Caki2 (cell line): ENCODE results near the gene CCNJL. TPM values are rescaled to one million over a fixed set of nuclear protein-coding genes. Genes with fewer than 3 reads are reported as not detected.
"Not testable (repeated sequence)": the region's sequence is repeated elsewhere in the genome, so short reads cannot be mapped to it uniquely, and the experiment has no call there.

Experiments used
- DNase-seq: peaks from one replicate; pipeline ENCODE4 v3.0.0-alpha.2; 2015; ENCODE audit warnings: low read depth
- in situ Hi-C: cut with HindIII; loops from 2 replicates; pipeline ENCODE4 v1.10.0; 2016; ENCODE audit warnings: low sequenced_read_pairs, low pct_unique_long_range_greater_than_20kb, mixed read lengths
- total RNA-seq: library from RNA; depleted of rRNA; stranded (reverse); fragments of >200 nt; shearing (Covaris generic); gene quantifications from 2 replicates; pipeline ENCODE4 v1.2.3, GENCODE V29; 2014; ENCODE audit warnings: low replicate concordance

Gene CCNJL
- total RNA-seq, 1 experiment from 2014 or later: 5.1 TPM

DNA sequence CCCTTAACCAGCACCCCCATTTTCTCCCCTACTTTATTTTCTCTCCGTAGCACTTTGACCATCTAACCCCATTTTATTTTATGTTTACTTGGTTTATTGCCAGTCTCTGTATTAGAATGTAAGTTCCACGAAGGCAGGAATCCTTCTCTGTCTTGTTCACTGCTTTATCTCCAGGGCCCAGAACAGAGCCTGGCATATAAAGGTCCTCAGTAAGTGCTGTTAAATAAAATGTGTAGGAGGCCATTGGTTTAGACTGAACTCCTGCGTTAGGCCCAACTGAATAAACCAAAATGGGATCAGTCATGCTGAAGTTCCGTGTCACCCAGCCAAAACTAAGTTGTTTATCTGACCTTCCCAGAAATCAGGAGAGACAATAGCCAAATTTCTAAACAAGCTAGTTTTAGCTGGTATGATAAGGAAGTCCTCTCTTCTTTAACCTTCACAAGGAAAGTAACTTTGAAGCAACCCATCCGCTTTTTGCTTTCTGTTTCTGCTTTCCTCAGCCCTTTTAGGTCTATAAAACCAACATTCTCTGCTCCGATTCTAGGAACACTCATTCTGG is 29.0 kb upstream of the CCNJL start:
- in situ Hi-C loops: no loop called here
- DNase-seq: no peak

DNA sequence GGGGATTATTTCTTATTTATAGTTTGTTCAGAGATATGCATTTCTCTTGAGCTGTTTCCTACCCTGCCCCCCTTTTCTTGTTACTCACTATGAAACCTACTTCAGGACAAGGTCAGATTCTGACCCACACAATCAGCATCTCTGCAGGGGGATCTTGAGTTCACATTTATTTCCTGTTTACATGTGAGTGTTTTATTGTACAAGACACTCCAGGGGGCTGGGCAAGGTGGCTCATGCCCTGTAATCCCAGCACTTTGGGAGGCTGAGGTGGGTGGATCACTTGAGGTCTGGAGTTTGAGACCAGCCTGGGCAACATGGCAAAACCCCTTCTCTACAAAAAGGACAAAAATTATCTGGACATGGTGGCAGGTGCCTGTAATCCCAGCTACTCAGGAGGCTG is 28.1 kb upstream of the CCNJL start:
- not testable (repeated sequence) for DNase-seq

DNA sequence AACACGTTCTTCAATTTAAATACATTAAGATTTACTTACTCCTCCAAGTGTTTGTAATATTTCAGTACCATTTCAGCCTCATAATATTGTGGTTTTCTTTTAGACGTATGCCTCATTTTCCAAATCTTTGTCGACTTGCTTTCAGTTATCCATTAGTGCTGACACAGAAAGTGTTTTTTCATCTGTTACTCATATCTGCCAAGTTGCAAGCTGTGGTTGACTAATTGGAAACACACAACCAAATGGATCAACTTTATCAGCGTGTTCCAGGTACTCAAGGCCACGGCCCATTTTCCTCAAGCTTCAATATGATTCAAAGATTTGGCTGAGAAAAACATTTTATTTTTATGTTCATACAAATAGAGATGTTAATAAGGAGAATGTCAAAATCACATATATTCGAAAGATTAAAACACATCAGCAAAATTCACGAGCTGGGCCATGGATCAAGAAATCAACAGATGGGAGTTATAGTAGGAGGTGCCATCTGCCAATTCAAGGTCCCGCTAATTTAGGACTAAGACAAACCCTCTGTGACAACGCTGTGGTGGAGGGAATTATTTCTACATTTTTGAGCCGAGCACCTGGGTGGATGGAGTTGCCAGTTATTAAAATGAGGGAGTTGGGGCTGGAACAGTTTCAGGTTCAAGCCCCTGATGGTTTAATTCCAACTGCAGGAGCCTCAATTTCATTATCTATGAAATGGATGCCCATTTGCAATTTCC is 27.2 kb upstream of the CCNJL start:
- in situ Hi-C loops: no loop called here
- no peak for DNase-seq

More for the DNA sequence above, 28.1 kb upstream of the CCNJL start:
- in situ Hi-C loops: not testable (repeated sequence)

DNA sequence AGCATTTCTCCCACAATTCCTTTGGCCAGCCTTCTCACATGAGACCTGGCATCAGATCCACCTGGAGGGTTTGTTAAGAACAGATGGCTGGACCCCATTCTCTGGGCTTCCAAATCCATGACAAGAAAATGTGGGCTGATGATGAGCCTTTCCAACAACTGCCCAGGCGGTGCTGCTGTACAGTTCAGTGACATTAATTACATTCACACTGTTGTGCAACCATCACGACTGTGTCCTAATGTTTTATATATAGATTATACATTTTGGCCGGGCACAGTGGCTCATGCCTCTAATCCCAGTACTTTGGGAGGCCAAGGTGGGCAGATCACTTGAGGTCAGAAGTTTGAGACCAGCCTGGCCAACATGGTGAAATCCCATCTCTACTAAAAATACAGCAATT is 22.4 kb upstream of the CCNJL start:
- in situ Hi-C loops, DNase-seq: not testable (repeated sequence)

DNA sequence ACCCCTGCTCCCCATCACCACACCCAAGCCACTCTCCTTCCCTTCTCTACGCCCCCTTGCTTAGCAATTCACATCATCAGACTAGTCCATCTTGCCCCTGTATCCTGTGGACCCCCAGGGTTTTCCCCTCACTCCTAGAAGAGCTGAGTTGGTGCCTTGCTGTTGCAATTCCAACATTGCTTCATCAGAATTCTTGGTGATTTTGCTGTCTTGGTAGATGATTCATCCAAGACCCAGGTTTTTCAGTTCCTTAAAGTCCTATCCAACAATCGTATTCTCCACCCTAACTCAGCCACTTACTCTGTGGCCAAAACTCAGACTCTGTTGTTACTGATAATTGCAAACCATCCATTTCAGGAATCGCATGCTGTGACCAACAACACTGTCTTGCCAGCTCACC is 21.4 kb upstream of the CCNJL start:
- DNase-seq: no peak
- in situ Hi-C loops: no loop called here

DNA sequence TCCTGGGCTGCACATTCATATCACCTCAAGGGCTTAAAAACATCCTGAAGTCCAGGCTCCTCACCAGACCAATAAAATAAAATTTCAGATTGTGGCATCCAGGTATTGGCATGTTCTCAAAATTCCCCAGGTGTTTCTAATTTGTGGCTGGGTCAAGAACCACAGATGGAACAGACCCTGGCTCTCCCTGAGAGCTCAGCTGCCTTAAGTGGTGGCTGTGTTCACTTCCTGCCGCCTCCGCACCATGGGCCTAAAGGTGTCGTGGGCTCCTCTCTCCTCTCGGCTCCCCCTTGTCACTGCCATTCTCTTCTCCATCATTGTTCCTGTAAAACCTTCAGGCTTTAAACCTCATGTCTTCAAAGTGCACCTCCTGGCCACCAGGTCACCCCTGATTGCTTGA is 17.8 kb upstream of the CCNJL start:
- no peak for DNase-seq
- in situ Hi-C loops: no loop called here

DNA sequence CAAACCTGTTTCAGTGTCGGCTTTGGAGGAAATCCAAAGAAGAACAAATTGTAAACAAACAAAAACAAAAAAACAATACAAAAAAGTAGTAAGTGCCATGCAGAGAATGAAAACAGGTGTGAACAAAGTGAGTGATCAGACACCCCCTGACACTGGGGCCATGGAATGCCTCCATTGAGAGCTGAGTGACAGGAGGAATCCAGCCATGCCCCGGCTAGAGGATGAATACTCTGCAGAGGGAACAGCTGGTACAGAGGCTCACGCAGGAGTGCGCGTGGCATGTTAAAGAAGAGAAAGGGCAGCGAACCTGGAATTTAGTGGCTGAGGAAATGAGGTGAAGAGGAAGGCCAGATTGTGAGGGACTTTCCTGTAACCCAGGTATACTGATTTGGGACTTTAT is 15.5 kb upstream of the CCNJL start:
- no peak for DNase-seq
- in situ Hi-C loops: no loop called here

DNA sequence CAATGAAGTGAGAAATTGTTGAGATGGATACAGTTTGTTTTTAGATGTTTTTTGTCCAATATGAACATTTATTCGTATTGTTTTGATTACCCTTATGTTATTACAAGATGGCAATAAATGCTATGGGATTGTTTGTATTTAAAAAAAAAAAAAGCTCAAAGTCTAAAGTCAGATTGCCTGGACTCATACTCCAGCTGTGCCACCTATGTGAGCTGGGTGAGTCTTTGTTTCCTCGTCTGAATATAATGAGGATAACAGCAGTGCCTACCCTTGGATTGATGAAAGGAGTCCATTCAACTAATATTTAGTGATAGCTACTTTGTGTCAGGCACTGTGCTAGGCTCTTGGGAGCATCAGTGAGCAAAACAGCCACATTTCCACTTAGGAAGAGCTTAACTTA is 14.6 kb upstream of the CCNJL start:
- in situ Hi-C loops: no loop called here
- no peak for DNase-seq

DNA sequence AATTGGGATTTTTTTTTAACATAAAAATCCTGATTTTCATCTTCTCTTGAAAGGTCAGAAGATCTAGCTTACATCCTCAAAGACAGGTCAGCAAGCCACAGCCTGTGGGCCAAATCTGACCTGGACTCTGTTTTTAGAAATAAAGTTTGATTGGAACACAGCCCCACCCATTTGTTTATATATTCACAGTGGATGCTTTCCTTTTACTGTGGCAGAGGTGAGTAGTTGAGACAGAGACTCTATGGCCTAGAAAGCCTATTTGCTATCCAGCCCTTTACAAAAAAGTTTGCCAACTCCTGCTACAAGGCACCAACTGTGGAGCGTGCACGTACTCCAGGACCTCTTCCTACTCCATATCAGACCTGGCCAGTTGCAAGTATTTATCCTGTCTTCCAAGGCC is 13.4 kb upstream of the CCNJL start:
- DNase-seq: no peak
- in situ Hi-C loops: no loop called here

DNA sequence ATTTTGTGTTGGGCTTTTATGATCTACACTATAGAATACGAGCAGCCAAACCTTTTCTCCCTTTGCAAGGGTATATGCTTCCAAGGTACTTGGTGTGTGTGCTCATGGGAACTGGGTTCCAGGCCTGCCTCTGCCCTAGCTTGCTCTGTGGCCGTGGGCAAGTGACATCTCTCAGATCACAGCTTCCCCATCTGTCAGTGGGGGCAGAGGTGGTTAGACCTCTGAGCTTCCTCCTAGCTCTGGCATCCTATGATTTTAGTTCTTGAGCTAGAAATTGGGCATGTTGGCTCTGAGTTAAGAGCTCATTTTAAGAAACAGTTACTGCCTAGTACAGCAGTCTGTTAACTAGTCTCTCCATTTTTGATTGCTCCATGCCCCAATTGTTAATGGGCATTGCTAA is 12.5 kb upstream of the CCNJL start:
- DNase-seq: no peak
- in situ Hi-C loops: no loop called here

DNA sequence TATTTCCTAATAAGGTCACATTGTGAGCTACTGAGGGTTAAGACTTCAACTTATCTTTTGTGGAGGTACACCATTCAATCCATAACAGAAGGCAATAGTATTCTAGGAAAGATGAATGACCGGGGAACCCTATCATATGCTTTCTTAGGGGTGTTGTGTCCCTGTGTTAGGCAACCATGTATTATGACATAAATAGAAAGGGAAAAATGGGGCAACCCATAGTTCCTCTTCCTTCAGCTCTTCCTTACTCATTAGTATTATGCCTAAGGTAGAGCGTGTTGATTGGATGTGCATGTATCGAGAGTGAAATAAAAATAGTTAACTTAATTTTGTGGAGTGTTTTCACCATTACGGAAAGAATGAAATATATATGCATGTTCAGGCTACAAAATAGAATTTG is 6.0 kb upstream of the CCNJL start:
- in situ Hi-C loops: no loop called here
- no peak for DNase-seq

DNA sequence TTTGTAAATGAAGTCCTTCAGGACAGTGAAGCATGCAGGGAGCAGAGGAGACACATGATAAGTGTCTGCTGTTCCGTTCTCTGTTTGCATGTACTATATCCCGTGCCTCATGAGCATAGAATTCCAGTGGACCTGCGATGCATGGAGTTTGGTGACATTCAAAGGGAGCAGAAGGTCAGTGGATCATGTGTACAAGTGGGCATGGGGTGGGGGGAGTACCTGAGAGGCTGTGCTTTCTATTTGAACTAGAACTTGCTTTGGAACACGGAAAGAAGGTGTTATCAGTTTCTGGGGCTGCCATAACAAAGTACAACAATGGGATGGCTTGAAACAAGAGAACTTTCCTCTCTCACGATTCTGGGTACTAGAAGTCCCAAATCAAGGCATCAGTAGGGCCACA is 5.1 kb upstream of the CCNJL start:
- no peak for DNase-seq
- in situ Hi-C loops: no loop called here

DNA sequence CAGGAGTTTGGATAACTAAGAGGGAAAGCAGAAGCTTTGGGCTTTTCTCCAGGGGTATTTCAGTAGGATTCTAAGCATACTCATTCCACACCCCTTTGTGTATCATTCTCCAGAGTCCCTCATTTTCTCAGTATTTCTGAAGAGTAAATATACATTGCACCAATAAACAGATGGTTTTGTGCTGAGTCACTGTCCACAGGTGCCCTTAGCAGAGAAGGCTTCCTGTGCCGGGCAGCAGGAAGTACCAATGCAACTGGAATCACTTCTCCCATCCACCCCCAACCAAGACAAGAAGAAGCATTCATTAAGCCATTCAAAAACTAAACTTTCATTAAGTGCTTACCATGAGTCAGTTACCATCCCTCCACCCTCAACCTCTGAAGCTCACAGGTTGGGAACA is 3.6 kb upstream of the CCNJL start:
- DNase-seq: peak; percentile 79
- in situ Hi-C loops: no loop called here

DNA sequence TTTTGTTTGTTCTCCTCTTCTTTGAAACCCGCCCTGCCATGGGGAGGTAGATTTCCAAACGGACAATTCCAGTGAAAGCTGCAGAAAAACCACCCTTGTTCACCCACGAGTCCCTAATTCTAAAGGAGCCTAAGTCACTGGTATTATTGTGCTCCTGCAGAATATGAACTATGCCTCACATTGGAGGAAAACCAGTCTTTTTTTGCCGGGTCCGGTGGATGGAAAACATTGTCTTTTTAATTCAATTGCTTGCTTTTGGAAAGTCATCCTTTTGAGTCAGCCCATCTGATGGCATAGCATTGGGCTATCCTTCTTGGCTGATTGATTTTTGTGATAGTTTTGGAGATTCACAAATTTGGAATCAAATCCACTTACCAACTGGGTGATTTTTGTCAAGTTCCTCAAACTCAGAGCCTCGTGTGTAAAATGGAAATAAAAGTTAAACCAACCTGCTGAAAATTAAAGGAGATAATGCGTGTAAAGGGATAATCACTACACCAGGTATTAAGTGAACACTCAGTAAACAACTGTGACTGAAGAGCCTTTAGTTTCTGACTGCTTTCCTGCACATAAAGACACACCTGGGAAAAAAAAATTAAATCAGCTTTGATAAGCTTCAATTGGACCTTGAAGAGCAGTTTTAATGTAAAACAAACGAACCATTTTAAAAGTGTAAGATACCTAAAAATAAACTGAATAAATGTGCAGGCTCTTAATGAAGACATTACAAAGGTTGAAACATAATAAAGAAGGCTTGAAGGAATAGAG is 780 bp upstream of the CCNJL start:
- DNase-seq: no peak
- in situ Hi-C loops: no loop called here

DNA sequence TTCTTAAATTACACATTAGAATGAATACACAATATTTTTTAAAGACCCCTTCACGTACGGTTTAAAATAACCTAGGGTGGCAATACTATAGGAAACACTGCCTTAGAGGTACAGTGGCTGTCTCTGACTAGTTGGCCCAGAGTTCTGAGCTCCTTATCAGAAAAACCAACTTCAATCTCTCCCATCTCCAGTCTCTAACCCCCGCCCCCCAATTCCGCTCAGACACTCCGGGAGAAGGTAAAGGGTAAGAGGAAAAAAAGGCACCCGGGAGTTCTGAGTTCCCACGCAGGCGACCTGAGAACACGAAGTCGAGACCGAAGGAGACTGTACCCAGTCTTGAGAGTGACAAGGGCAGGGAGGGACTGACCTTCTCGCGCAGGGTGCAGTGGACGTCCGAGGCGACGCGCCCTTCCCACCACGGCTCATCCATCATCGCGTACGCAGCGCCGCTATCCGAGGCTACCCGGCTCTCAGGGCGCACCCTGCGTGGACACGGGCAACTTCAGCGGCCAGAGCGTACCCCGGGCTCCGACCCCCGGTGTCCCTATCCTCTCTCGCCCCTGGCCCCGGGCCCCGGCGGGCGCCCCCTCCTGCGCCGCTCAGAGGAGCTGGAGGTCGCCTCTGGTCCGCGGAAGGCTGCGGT is 752 bp downstream of the CCNJL start:
- in situ Hi-C loops: no loop called here

DNA sequence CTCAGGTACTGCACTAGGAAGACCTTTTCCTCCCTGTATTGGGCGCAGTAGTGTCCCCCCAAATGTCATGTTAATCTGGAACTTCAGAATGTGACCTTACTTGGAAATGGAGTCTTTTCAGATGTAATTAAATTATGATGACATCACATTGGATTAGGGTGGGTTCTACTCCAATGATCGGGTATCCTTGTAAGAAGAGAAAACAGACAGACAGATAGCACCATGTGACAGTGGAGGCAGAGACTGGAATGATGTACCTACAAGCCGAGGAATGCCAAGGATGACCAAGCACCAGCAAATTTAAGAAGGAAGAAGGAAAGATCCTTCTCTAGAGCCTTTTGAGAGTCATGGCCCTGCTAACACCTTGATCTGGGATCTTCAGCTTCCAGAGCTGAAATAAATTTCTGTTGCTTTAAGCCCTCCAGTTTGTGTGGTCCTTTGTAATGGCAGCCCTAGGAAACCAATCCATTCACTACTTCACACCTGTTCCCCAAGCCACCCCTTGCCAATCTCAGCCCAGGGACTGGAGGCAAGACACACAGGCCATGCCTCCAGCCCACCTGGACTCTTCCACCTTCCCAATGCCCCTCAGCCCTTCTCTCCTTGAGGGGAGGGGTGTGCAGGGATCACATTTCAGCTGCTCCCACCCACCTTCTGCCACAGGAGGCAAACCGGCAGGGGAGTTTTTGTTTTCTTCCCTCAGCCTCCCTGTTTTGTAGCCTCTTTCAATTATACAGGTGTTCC is 1.6 kb downstream of the CCNJL start:
- in situ Hi-C loops: no loop called here
- DNase-seq: no peak

More for the DNA sequence above, 752 bp downstream of the CCNJL start:
- DNase-seq: peak; percentile 30

DNA sequence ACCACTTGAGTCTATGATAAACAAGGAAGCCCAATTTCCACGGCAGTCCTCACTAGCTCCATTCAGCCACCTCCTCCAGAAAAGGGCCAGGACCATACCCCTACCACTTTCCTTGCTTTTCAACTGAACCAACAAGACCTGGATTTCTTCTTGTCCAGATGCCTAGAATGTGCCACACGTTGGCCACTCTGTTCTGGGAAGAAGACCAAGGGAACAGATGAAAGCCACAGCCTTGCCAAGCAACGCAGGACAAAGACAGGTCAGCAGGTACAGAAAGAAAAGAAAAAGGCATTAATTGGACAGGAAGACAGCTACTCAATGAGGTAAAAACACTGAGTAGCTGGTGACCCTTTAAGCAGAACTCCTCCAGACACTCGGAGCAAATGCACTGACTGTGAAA is 2.2 kb downstream of the CCNJL start:
- DNase-seq: no peak
- in situ Hi-C loops: no loop called here

DNA sequence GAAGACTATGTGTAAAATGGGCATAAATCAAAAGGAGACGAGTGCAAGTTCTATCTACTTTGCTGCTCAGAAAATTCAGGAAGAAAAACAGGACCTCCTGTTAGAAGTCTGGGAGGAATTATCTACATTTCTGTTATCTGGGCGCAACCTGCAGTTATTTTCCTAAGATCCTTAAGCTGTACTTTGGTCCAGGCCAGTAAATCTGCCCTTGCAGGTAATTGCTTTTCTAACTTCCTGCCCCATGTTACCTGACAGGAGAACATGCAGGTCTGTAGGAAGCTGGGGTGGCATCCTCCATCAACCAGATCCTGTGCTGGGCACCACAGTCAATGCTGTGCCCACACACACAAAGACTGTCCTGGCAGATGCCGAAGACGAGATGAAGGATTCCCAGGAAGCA is 5.7 kb downstream of the CCNJL start:
- in situ Hi-C loops: no loop called here
- DNase-seq: no peak
